ENCODE results near the gene PEAK1.

DNA sequence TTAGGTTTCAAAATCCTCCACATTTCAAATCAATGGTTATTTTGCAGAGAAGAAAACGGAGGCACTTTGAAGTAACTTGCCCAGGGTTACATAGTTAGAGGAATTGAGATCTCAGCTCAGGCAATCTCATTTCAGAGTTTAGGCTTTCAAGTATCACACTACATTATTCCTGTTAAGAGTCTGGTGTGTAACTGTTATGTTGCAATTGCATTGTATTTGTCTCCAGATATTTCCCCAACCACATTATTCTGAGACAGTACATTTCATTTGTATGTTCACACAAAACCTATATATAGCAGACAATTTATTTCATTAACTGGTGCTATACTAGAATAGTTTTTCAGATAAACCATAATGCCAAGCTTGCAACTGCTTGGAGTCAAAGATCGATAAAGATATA lies 194.8 kb downstream of the PEAK1 start:
- TF ChIP-seq, protein P1, sequence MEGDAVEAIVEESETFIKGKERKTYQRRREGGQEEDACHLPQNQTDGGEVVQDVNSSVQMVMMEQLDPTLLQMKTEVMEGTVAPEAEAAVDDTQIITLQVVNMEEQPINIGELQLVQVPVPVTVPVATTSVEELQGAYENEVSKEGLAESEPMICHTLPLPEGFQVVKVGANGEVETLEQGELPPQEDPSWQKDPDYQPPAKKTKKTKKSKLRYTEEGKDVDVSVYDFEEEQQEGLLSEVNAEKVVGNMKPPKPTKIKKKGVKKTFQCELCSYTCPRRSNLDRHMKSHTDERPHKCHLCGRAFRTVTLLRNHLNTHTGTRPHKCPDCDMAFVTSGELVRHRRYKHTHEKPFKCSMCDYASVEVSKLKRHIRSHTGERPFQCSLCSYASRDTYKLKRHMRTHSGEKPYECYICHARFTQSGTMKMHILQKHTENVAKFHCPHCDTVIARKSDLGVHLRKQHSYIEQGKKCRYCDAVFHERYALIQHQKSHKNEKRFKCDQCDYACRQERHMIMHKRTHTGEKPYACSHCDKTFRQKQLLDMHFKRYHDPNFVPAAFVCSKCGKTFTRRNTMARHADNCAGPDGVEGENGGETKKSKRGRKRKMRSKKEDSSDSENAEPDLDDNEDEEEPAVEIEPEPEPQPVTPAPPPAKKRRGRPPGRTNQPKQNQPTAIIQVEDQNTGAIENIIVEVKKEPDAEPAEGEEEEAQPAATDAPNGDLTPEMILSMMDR (conservative IDR thresholded peaks at IDR 0.05; ENCODE audit: low read depth, low read length), result no peak
- TF ChIP-seq EZH2 (IDR thresholded peaks at IDR 0.05; ENCODE audit: borderline replicate concordance, low read depth, low read length, poor library complexity, severe bottlenecking), result no peak
